ENCODE measurements around the gene SUSD4.

The SUSD4 gene

GRCh38 chr1:223355699-223356098 lies 8.3 kb downstream of the SUSD4 start:
- DNase-seq: no peak

GRCh38 chr1:223353939-223354338 lies 10.0 kb downstream of the SUSD4 start:
- DNase-seq: no peak

- DNase-seq: no peak
These were observed 11.0 kb downstream of the SUSD4 start for GRCh38 chr1:223352944-223353343.

GRCh38 chr1:223350361-223350908 lies 13.5 kb downstream of the SUSD4 start:
- no peak for DNase-seq

GRCh38 chr1:223349241-223349640 lies 14.7 kb downstream of the SUSD4 start:
- DNase-seq: no peak

GRCh38 chr1:223348439-223348838 lies 15.5 kb downstream of the SUSD4 start:
- DNase-seq: no peak

- no peak for DNase-seq
These were observed 16.4 kb downstream of the SUSD4 start for GRCh38 chr1:223347583-223347982.

GRCh38 chr1:223346311-223346710 lies 17.7 kb downstream of the SUSD4 start:
- DNase-seq: no peak

- DNase-seq: no peak
These were observed 18.3 kb downstream of the SUSD4 start for GRCh38 chr1:223345720-223346119.

- DNase-seq: no peak
These were observed 19.5 kb downstream of the SUSD4 start for GRCh38 chr1:223344491-223344890.

GRCh38 chr1:223343692-223344091 lies 20.3 kb downstream of the SUSD4 start:
- DNase-seq: no peak

- no peak for DNase-seq
These were observed 22.9 kb downstream of the SUSD4 start for GRCh38 chr1:223341121-223341520.

GRCh38 chr1:223340637-223341036 lies 23.3 kb downstream of the SUSD4 start:
- DNase-seq: no peak

- no peak for DNase-seq
These were observed 24.1 kb downstream of the SUSD4 start for GRCh38 chr1:223339861-223340260.

GRCh38 chr1:223338811-223339746 lies 24.9 kb downstream of the SUSD4 start:
- no peak for DNase-seq

- no peak for DNase-seq
These were observed 26.7 kb downstream of the SUSD4 start for GRCh38 chr1:223337174-223337869.

- no peak for DNase-seq
These were observed 29.8 kb downstream of the SUSD4 start for GRCh38 chr1:223334156-223334555.

- DNase-seq: no peak
These were observed 31.0 kb downstream of the SUSD4 start for GRCh38 chr1:223332997-223333396.

GRCh38 chr1:223331929-223332328 lies 32.0 kb downstream of the SUSD4 start:
- DNase-seq: no peak

- DNase-seq: peak; percentile 47
These were observed 32.7 kb downstream of the SUSD4 start for GRCh38 chr1:223331301-223331700.

GRCh38 chr1:223330466-223330865 lies 33.5 kb downstream of the SUSD4 start:
- no peak for DNase-seq

GRCh38 chr1:223329664-223330415 lies 34.1 kb downstream of the SUSD4 start:
- no peak for DNase-seq

- no peak for DNase-seq
These were observed 34.7 kb downstream of the SUSD4 start for GRCh38 chr1:223329252-223329651.
